CD4-positive, CD25-positive, alpha-beta regulatory T cell (primary cell): ENCODE measurements around the gene SNTG2. TPM values are rescaled to one million over a fixed set of nuclear protein-coding genes. Genes with fewer than 3 reads are reported as not detected.
"Not testable (repeated sequence)": the region's sequence is repeated elsewhere in the genome, so short reads cannot be mapped to it uniquely, and the experiment has no call there.

Experiments
- ATAC-seq, 2 donors: fragments of 150-1000 bp; cut with Tn5 transposase; one replicate each; pipeline ENCODE4 v1.10.0; 2021; ENCODE audit warnings: low read depth in 2 of 2, moderate number of reproducible peaks in 2 of 2, moderate library complexity in 1 of 2
- DNase-seq, 3 donors: peaks; one replicate each; pipeline versions ENCODE4 v3.0.0 to v3.0.0-alpha.2; 2012 to 2022; ENCODE audit warnings: mixed read lengths in 1 of 3
- H3K27ac ChIP-seq: one replicate; pipeline ENCODE4 v1.7.0; 2013; ENCODE audit warnings: mild to moderate bottlenecking, low read length; ENCODE audit not compliant: insufficient read depth, poor library complexity, severe bottlenecking
- H3K27me3 ChIP-seq: one replicate; pipeline ENCODE4 v1.7.0; 2013; ENCODE audit warnings: low read length; ENCODE audit not compliant: control insufficient read depth, insufficient read depth
- H3K36me3 ChIP-seq: one replicate; pipeline ENCODE4 v1.7.0; 2013; ENCODE audit warnings: mild to moderate bottlenecking, low read length, moderate library complexity; ENCODE audit not compliant: control insufficient read depth, insufficient read depth
- H3K4me1 ChIP-seq: 2 replicates; pipeline ENCODE4 v1.7.0; 2013; ENCODE audit warnings: mild to moderate bottlenecking, low read length; ENCODE audit not compliant: insufficient read depth, control insufficient read depth, poor library complexity, severe bottlenecking
- H3K4me3 ChIP-seq: one replicate; pipeline ENCODE4 v1.7.0; 2013; ENCODE audit warnings: low read depth, mild to moderate bottlenecking, low read length, moderate library complexity
- H3K9me3 ChIP-seq, 2 experiments: 1 replicate in 1 of 2; 2 replicates in 1 of 2; pipeline ENCODE4 v1.7.0; 2013; ENCODE audit warnings: low read length in 2 of 2, mild to moderate bottlenecking in 1 of 2, moderate library complexity in 1 of 2; ENCODE audit not compliant: control insufficient read depth in 2 of 2
- H3K27ac Mint-ChIP-seq, 3 donors: one replicate each; pipeline ENCODE4 v1.8.0; 2020 to 2022; ENCODE audit warnings: mild to moderate bottlenecking in 3 of 3, mixed read lengths in 3 of 3, moderate library complexity in 2 of 3
- H3K27me3 Mint-ChIP-seq: one replicate; pipeline ENCODE4 v1.8.0; 2022; ENCODE audit warnings: mild to moderate bottlenecking, mixed read lengths
- H3K36me3 Mint-ChIP-seq: one replicate; pipeline ENCODE4 v1.8.0; 2020; ENCODE audit warnings: mixed read lengths
- H3K4me1 Mint-ChIP-seq, 4 donors: one replicate each; pipeline ENCODE4 v1.8.0; 2020 to 2022; ENCODE audit warnings: mixed read lengths in 4 of 4, mild to moderate bottlenecking in 1 of 4
- H3K4me3 Mint-ChIP-seq, 4 donors: one replicate each; pipeline ENCODE4 v1.8.0; 2020 to 2022; ENCODE audit warnings: mild to moderate bottlenecking in 4 of 4, mixed read lengths in 4 of 4, moderate library complexity in 3 of 4
- H3K9me3 Mint-ChIP-seq, 7 donors: one replicate each; pipeline ENCODE4 v1.8.0; 2020 to 2022; ENCODE audit warnings: mixed read lengths in 7 of 7, mild to moderate bottlenecking in 3 of 7, moderate library complexity in 2 of 7
- polyA plus RNA-seq, 4 donors: library from polyadenylated mRNA; unstranded; fragments of 300-500 nt; fragmentation: Illumina TruSeq; gene quantifications; one replicate each; pipeline ENCODE4 v1.2.3, GENCODE V29; 2021
- total RNA-seq: library from RNA; stranded (reverse); gene quantifications from one replicate; pipeline ENCODE4 v1.2.3, GENCODE V29; 2022

SNTG2 gene
- total and polyA plus RNA-seq, 5 donors from 2014 or later, result 0.64 TPM; not detected in 4

DNA sequence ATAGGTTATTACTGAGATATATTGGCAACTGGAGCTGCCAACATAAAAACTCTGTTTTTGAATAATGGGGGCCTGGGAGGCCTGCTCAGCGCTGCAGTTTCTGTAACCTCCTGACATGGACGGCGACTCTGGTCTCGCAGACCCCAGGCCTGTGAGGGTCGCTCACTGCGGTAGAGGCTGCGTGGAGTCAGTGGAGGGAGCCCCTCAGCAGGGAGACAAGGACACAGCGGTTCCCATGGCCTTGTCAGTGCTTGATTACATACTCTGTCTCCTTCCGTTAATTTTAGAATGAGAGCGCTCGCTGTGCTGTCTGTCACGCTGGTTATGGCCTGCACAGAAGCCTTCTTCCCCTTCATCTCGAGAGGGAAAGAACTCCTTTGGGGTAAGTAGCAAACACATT is 463.5 kb downstream of the SNTG2 start:
- H3K9me3 ChIP-seq, result no peaks in the 10 kb centered on the region
- H3K36me3 ChIP-seq, result no peaks in the 10 kb centered on the region
- Mint-ChIP-seq H3K4me3 (no peak overlapping the region), H3K9me3 (peaks cover 0 to 1% (median 0%) of the 10 kb centered on the region in 7 donors), H3K36me3 (no peaks in the 10 kb centered on the region), H3K27ac (no peak overlapping the region), H3K4me1 (no peaks in the 10 kb centered on the region), H3K27me3 (no peaks in the 10 kb centered on the region)
- DNase-seq (no peak), ATAC-seq (no peak)
- H3K4me3 ChIP-seq, result no peak overlapping the region
- no peak overlapping the region for H3K27ac ChIP-seq
- H3K27me3 ChIP-seq, result no peaks in the 10 kb centered on the region
- no peaks in the 10 kb centered on the region for H3K4me1 ChIP-seq

DNA sequence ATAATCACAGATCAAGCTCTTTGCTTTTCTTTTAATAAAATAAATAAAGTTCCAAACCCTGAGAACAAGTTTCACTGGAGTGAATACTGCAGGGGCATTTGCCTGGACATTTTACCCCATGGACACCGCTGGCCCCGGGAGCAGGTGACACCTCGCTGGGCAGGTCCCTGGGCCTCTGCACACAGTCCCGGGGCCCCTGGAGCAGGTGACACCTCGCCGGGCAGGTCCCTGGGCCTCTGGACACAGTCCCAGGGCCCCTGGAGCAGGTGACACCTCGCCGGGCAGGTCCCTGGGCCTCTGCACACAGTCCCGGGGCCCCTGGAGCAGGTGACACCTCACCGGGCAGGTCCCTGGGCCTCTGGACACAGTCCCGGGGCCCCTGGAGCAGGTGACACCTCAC is 464.3 kb downstream of the SNTG2 start:
- not testable (repeated sequence) for H3K27me3 Mint-ChIP-seq, H3K36me3 Mint-ChIP-seq, H3K4me1 ChIP-seq, H3K4me3 ChIP-seq, H3K27me3 ChIP-seq, H3K9me3 ChIP-seq, DNase-seq, H3K4me3 Mint-ChIP-seq, H3K9me3 Mint-ChIP-seq, H3K36me3 ChIP-seq, H3K4me1 Mint-ChIP-seq, H3K27ac ChIP-seq, H3K27ac Mint-ChIP-seq, ATAC-seq

DNA sequence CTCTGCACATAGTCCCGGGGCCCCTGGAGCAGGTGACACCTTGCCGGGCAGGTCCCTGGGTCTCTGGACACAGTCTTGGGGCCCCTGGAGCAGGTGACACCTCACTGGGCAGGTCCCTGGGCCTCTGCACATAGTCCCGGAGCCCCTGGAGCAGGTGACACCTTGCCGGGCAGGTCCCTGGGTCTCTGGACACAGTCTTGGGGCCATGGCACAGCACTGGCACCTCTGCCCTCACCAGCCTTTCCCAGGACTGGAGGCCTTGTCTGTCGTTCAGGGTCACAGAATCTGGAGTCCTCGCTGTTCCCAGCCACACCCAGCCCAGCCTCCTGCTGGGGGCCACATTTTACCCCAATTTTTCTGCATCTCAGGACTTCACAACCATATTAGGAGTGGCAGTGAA is 464.9 kb downstream of the SNTG2 start:
- Histone ChIP-seq H3K4me3 (no peak overlapping the region), H3K27me3 (no peaks in the 10 kb centered on the region), H3K9me3 (no peaks in the 10 kb centered on the region), H3K36me3 (no peaks in the 10 kb centered on the region), H3K27ac (no peak overlapping the region), H3K4me1 (no peaks in the 10 kb centered on the region)
- H3K36me3 Mint-ChIP-seq, result no peaks in the 10 kb centered on the region
- H3K9me3 Mint-ChIP-seq, result peaks cover 0 to 1% (median 0%) of the 10 kb centered on the region in 7 donors
- no peaks in the 10 kb centered on the region for H3K27me3 Mint-ChIP-seq
- DNase-seq, result no peak
- H3K4me3 Mint-ChIP-seq, result no peak overlapping the region
- no peak overlapping the region for H3K27ac Mint-ChIP-seq
- H3K4me1 Mint-ChIP-seq, result no peaks in the 10 kb centered on the region
- ATAC-seq, result no peak
